AG10803 (cell line): Measurements from ENCODE around the gene ACP4.

Experiments used
- DNase-seq: peaks from one replicate; pipeline ENCODE4 v3.0.0; 2010; ENCODE audit warnings: low read depth
- H3K4me3 ChIP-seq: 2 replicates; pipeline ENCODE4 v1.5.1; 2011; ENCODE audit warnings: mild to moderate bottlenecking, low read length, control low read depth
- TF ChIP-seq, protein P1 (sequence below): conservative IDR thresholded peaks from 2 replicates; pipeline ENCODE4 v1.5.1; 2011; ENCODE audit warnings: mild to moderate bottlenecking, low read length, control low read depth, inconsistent platforms

ACP4 gene

DNA sequence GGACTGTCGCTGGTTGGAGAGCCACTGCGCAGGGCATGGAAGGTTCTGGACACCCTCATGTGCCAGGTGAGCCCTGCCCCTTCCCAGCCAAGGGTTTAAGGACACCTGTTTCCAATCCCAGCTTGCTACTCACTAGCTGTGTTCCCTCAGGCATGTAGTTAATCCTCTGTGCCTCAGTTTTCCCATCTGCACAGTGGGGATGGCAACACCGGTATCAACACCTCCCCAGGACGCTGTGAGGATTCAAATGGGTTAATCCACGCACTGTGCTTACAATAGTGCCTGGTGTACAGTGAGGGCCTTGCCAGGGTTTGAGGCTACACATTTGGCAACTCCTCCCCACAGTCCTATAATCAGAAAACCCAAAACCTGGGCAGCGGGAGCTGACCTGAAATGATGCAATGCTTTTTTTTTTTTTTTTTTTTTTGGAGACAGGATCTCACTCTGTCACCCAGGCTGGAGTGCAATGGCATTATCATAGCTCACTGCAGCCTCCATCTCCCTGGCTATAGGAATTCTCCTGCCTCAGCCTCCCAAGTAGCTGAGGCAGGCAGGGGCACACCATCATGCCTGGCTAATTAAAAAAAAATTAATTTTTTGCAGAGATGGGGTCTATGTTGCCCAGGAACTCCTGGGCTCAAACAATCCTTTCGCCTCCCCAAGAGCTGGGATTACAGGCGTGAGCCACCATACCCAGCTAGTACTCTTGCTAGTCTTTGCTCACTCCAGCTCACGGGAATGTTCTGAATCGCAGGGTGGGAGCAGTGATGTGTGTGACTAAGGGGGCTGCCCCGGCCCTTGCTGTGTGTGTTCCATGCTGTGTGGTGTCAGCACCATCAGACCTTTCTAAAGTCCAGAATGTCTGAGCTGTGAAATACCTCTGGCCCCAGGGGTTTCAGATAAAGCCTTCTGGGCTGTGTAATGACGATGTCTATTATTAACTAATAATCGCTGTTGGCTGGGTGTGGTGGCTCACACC, 2.3 kb downstream of the ACP4 start:
- DNase-seq = no peak
- TF ChIP-seq, protein P1, sequence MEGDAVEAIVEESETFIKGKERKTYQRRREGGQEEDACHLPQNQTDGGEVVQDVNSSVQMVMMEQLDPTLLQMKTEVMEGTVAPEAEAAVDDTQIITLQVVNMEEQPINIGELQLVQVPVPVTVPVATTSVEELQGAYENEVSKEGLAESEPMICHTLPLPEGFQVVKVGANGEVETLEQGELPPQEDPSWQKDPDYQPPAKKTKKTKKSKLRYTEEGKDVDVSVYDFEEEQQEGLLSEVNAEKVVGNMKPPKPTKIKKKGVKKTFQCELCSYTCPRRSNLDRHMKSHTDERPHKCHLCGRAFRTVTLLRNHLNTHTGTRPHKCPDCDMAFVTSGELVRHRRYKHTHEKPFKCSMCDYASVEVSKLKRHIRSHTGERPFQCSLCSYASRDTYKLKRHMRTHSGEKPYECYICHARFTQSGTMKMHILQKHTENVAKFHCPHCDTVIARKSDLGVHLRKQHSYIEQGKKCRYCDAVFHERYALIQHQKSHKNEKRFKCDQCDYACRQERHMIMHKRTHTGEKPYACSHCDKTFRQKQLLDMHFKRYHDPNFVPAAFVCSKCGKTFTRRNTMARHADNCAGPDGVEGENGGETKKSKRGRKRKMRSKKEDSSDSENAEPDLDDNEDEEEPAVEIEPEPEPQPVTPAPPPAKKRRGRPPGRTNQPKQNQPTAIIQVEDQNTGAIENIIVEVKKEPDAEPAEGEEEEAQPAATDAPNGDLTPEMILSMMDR = no peak

DNA sequence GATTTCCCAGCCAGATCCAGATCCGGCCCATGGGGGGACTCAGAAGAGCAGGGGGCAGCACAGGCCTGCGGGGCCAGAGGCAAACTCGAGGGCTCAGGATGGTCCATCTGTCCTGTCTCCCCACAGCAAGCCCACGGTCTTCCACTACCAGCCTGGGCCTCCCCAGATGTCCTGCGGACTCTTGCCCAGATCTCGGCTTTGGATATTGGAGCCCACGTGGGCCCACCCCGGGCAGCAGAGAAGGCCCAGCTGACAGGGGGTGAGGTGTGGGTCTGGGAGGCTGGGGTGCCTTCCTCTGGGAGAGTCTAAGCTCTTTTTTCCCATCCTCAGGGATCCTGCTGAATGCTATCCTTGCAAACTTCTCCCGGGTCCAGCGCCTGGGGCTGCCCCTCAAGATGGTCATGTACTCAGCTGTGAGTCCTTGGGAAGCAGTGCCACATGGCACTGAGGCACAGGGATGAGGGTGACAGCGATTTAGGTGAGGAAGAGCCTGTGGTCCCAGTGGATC, 3.4 kb downstream of the ACP4 start:
- H3K4me3 ChIP-seq = no peak overlapping the region
- TF ChIP-seq, protein P1 = no peak
- no peak for DNase-seq

More for the DNA sequence above, 2.3 kb downstream of the ACP4 start:
- H3K4me3 ChIP-seq = no peak overlapping the region

DNA sequence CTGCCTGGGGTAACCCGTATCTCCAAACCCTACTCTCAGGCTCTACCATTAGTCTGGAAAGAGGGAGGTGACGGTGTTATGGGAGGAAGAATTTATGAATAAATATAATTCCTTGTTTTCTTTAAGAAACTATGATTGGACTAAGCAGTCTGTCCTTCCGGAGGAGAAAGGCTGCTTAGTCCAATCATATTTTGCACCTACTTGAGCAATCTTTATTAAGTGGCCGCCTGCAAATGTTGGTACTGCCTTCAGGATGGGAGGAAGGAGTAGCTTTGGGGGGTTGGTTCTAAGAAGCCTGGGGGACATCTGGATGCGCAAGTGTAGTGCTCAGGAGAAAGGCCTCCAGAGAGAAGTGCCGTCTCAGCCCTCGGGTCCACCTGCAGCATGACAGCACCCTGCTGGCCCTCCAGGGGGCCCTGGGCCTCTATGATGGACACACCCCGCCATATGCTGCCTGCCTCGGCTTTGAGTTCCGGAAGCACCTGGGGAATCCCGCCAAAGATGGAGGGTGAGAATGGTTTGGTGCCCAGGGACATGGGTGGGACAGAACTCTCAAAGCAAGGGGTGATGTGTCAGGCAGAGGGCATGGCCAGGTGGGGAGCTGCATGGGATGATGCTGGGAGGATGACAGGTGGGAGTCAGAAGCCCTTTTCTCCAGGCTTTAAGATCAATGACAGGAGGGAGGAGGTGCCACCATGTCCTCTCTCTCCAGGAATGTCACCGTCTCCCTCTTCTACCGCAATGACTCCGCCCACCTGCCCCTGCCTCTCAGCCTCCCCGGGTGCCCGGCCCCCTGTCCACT, 4.1 kb downstream of the ACP4 start:
- TF ChIP-seq, protein P1 = no peak

DNA sequence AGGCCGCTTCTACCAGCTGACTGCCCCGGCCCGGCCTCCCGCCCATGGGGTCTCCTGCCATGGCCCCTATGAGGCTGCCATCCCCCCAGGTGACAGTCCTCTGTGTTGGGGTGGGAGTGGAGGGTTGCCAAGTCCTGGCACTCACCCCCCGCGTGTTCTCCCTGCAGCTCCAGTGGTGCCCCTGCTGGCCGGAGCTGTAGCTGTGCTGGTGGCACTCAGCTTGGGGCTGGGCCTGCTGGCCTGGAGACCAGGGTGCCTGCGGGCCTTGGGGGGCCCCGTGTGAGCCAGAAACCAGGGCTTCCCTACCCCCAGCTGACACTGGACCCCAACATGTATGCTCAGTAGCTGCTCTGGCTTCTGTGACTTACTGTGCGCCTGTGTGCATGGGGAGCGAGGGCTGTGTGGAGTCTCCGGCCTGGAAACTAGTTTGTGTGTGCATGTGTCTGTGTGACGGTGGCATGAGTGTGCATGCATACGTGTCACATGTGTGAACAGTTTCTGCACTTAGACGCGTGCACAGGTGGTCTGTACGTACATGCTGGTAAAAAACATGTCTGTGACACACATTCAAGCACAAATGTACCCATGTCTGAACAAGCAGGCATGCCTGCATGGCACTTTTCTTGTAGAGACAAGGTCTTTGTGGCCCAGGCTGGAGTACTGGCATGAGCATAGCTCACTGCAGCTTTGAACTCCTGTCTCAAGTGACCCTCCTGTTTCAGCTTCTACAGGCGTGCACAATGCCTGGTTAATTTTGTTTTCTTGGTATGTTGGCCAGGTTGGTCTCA, 4.9 kb downstream of the ACP4 start:
- DNase-seq = no peak
- TF ChIP-seq, protein P1 = no peak

More for the DNA sequence above, 4.1 kb downstream of the ACP4 start:
- H3K4me3 ChIP-seq = no peak overlapping the region
- DNase-seq = no peak

DNA sequence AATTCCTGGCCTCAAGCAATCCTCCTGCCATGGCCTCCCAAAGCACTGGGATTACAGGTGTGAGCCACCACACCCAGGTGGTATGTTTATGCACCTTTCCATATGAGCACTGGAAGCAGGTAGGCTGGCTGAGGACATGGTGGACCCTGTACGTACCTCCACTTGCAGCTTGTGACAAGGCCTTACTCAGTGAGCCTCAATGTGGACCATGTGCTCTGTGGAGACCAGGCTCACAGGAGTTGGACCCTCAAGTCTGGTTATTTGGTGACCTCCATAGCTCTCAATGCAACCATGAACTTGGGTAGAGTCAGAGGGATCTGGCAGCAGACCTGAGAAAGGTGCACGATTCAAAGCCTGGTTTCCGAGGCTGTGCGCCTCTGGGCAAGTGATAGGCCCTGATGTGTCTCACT, 5.5 kb downstream of the ACP4 start:
- no peak for DNase-seq
- TF ChIP-seq, protein P1 = no peak
- H3K4me3 ChIP-seq = no peak overlapping the region

More for the DNA sequence above, 4.9 kb downstream of the ACP4 start:
- no peak overlapping the region for H3K4me3 ChIP-seq

DNA sequence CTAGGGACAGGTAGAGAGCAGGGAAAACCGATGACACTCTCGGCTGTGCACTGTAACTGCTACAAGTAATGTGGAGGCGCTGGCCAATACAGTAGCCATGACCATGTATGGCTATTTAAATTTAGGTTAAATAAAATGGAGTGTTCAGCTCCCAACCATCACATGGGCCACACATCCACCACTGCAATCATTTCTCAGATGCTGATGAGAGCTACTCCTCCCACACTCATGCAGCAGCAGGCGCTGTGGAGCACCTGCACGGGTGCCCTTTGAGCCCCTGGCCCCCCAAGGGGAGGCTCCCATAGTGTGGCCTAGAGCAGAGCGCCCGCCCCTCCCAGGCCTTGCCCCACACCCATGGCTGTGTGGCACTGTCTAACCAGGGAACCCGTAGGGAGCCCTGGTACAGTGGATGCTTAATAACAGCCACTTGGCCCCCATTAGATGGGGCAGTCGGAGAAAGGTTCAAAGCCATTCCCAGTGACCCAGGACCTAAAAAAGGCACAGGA, 6.0 kb downstream of the ACP4 start:
- TF ChIP-seq, protein P1 = no peak
- no peak overlapping the region for H3K4me3 ChIP-seq
- no peak for DNase-seq
